ENCODE results near the gene RCOR1.

RCOR1 gene

DNA sequence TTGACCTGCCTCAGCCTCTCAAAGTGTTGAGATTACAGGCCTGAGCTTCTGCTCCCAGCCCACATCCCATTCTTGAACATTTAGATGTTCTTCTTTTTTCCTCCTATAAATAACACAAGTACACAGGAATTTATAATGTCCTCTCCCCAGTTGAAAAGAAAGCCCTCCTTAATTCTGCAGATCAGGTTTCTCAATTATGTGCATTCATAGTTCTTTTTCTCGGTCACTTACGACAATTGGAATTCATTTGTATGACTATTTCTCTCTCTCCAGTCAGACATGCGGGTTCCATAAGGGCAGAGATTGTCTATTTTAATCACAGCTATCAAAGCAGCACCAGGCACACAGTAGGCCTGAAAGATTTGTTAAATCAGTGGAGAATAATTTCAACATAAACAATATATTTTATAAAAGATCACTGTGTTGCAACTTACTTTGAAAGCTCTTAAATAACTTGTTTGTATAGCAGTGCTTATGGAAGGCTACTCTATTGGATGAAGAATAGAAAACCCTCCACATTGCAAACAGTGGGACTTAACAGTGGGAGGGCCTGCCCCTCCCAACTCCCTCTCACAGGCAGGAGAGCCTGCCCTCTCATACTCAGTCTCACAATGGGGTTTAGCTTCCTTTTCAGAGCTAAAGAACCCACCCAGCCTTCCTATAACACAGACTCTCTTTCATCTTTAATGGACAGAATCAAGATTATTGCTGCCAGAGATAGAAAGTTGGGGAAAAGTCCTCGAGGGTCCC is 100.7 kb downstream of the RCOR1 start:
- Histone ChIP-seq H2BK12ac (ENCODE audit: low read length) (no peak overlapping the region), H3K9ac (ENCODE audit: low read depth, low read length, poor library complexity) (no peak overlapping the region), H3K36me3 (replicated peaks in 1 of 2; ENCODE audit: control insufficient read depth in 2 of 2, insufficient read depth in 2 of 2, low read length in 2 of 2) (no peaks in the 10 kb centered on the region), H3K27me3 (ENCODE audit: control insufficient read depth in 3 of 3, insufficient read depth in 3 of 3, low read depth in 1 of 3, low read length in 3 of 3) (no peaks in the 10 kb centered on the region), H3K79me1 (ENCODE audit: low read depth, low read length) (peaks cover 6% of the 10 kb centered on the region), H4K8ac (ENCODE audit: low read depth, low read length) (no peak overlapping the region), H3K4ac (ENCODE audit: low read length) (no peak overlapping the region), H3K14ac (ENCODE audit: low read length) (no peak overlapping the region), H3K4me1 (ENCODE audit: control insufficient read depth in 2 of 2, insufficient read depth in 1 of 2, low read depth in 1 of 2, low read length in 2 of 2) (peaks cover 8 to 15% of the 10 kb centered on the region in 2 donors), H3K27ac (replicated peaks; ENCODE audit: low read length) (peak overlapping the region; percentile 34), H2BK5ac (ENCODE audit: low read length) (no peak overlapping the region), H2BK15ac (ENCODE audit: low read length) (no peak overlapping the region), H4K91ac (ENCODE audit: low read depth, low read length, poor library complexity) (no peak overlapping the region), H3K9me3 (replicated peaks in 1 of 2; ENCODE audit: control insufficient read depth in 2 of 2, insufficient read depth in 1 of 2, low read depth in 1 of 2, low read length in 2 of 2) (no peaks in the 10 kb centered on the region), H3K23ac (ENCODE audit: low read depth, low read length, poor library complexity) (no peak overlapping the region), H2AK5ac (ENCODE audit: low read depth, low read length) (no peak overlapping the region), H3K4me3 (ENCODE audit: low read length in 2 of 2) (no peak overlapping the region), H2BK120ac (ENCODE audit: low read depth, low read length) (no peak overlapping the region), H3K18ac (ENCODE audit: low read length) (no peak overlapping the region), H3K4me2 (ENCODE audit: insufficient read depth, low read length, poor library complexity, severe bottlenecking) (no peak overlapping the region), H2AFZ (ENCODE audit: low read length) (no peak overlapping the region)
- DNase-seq (ENCODE audit: low spot score) = peak; percentile 36
- no CpG with 5 or more reads among the region's 4 CpGs for WGBS, 2 donors (ENCODE audit: extremely low coverage in 2 of 2, insufficient read length in 2 of 2, insufficient replicate concordance in 1 of 2)

DNA sequence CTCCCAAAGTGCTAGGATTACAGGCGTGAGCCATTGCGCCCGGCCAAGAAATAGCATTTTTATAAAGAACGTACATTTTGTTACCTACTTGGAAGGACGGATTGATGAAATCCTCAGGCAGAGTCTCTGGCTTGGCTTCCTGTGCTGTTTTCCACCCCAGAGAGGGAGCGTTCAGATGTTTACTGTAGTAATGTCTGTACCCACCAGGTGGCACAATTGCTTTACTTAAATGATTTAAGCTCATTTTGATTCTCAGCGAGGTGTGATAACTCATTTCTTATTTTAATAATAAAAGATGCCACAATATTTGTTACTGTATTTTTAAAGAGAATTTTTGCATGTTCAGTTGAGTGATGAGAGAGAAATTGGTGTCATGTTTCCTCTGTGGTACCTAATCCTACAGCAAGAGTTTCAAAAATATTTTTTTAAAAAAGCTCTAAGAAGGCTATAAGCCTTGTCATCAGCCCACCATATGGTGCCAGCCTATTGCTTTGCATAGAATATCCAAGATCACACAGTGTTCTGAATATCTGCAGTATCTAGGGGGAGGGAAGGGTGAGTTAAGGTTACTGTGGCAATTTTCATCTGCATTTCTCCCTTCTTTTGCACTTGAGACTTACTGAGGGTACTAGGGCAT is 102.2 kb downstream of the RCOR1 start:
- Histone ChIP-seq H3K14ac (ENCODE audit: low read length) (no peak overlapping the region), H3K9me3 (replicated peaks in 1 of 2; ENCODE audit: control insufficient read depth in 2 of 2, insufficient read depth in 1 of 2, low read depth in 1 of 2, low read length in 2 of 2) (no peaks in the 10 kb centered on the region), H2BK12ac (ENCODE audit: low read length) (no peak overlapping the region), H3K4me2 (ENCODE audit: insufficient read depth, low read length, poor library complexity, severe bottlenecking) (no peak overlapping the region), H4K91ac (ENCODE audit: low read depth, low read length, poor library complexity) (no peak overlapping the region), H3K4me3 (ENCODE audit: low read length in 2 of 2) (no peak overlapping the region), H2BK15ac (ENCODE audit: low read length) (no peak overlapping the region), H3K23ac (ENCODE audit: low read depth, low read length, poor library complexity) (no peak overlapping the region), H3K4ac (ENCODE audit: low read length) (no peak overlapping the region), H2BK120ac (ENCODE audit: low read depth, low read length) (no peak overlapping the region), H3K9ac (ENCODE audit: low read depth, low read length, poor library complexity) (no peak overlapping the region), H3K36me3 (replicated peaks in 1 of 2; ENCODE audit: control insufficient read depth in 2 of 2, insufficient read depth in 2 of 2, low read length in 2 of 2) (no peaks in the 10 kb centered on the region), H2AK5ac (ENCODE audit: low read depth, low read length) (no peak overlapping the region), H2AFZ (ENCODE audit: low read length) (no peak overlapping the region), H3K18ac (ENCODE audit: low read length) (no peak overlapping the region), H3K4me1 (ENCODE audit: control insufficient read depth in 2 of 2, insufficient read depth in 1 of 2, low read depth in 1 of 2, low read length in 2 of 2) (peaks cover 8 to 15% of the 10 kb centered on the region in 2 donors), H4K8ac (ENCODE audit: low read depth, low read length) (no peak overlapping the region), H3K27me3 (ENCODE audit: control insufficient read depth in 3 of 3, insufficient read depth in 3 of 3, low read depth in 1 of 3, low read length in 3 of 3) (no peaks in the 10 kb centered on the region), H3K27ac (replicated peaks; ENCODE audit: low read length) (no peak overlapping the region), H3K79me1 (ENCODE audit: low read depth, low read length) (peaks cover 3% of the 10 kb centered on the region), H2BK5ac (ENCODE audit: low read length) (no peak overlapping the region)
- no CpG with 5 or more reads among the region's 7 CpGs for WGBS, 2 donors (ENCODE audit: extremely low coverage in 2 of 2, insufficient read length in 2 of 2, insufficient replicate concordance in 1 of 2)
- peak; percentile 75 for DNase-seq (ENCODE audit: low spot score)

DNA sequence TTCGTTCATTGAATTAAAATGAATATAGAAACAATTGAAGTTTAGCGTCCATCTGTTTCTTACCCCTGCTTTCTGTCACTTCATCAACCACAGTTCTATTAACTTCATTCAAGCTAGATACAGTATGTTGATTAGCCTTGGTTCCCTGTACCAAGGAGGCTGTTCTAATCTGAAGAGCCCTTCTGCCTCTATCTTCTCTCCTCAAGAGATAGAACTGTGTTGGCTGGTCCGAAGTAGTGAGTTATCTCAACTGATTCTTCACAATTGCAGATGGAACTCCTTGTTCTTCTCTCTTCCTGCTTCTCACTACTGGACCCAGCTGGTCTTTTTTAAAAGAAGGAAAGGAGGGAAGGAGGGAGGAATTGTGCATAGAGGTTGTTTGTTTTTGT is 102.7 kb downstream of the RCOR1 start:
- no peak overlapping the region for H3K4me3 ChIP-seq (ENCODE audit: low read length in 2 of 2)
- H3K4me1 ChIP-seq (ENCODE audit: control insufficient read depth in 2 of 2, insufficient read depth in 1 of 2, low read depth in 1 of 2, low read length in 2 of 2) = peaks cover 8 to 15% of the 10 kb centered on the region in 2 donors
- H2BK12ac ChIP-seq (ENCODE audit: low read length) = no peak overlapping the region
- H2BK15ac ChIP-seq (ENCODE audit: low read length) = no peak overlapping the region
- H2BK5ac ChIP-seq (ENCODE audit: low read length) = no peak overlapping the region
- no peak overlapping the region for H3K18ac ChIP-seq (ENCODE audit: low read length)
- DNase-seq (ENCODE audit: low spot score) = no peak
- no peak overlapping the region for H3K14ac ChIP-seq (ENCODE audit: low read length)
- no peak overlapping the region for H4K91ac ChIP-seq (ENCODE audit: low read depth, low read length, poor library complexity)
- H4K8ac ChIP-seq (ENCODE audit: low read depth, low read length) = no peak overlapping the region
- H2AFZ ChIP-seq (ENCODE audit: low read length) = no peak overlapping the region
- no peaks in the 10 kb centered on the region for H3K9me3 ChIP-seq (replicated peaks in 1 of 2; ENCODE audit: control insufficient read depth in 2 of 2, insufficient read depth in 1 of 2, low read depth in 1 of 2, low read length in 2 of 2)
- H3K27ac ChIP-seq (replicated peaks; ENCODE audit: low read length) = no peak overlapping the region
- H3K27me3 ChIP-seq (ENCODE audit: control insufficient read depth in 3 of 3, insufficient read depth in 3 of 3, low read depth in 1 of 3, low read length in 3 of 3) = no peaks in the 10 kb centered on the region
- no CpG with 5 or more reads among the region's 3 CpGs for WGBS, 2 donors (ENCODE audit: extremely low coverage in 2 of 2, insufficient read length in 2 of 2, insufficient replicate concordance in 1 of 2)
- H2AK5ac ChIP-seq (ENCODE audit: low read depth, low read length) = no peak overlapping the region
- H3K23ac ChIP-seq (ENCODE audit: low read depth, low read length, poor library complexity) = no peak overlapping the region
- H2BK120ac ChIP-seq (ENCODE audit: low read depth, low read length) = no peak overlapping the region
- no peak overlapping the region for H3K4me2 ChIP-seq (ENCODE audit: insufficient read depth, low read length, poor library complexity, severe bottlenecking)
- H3K79me1 ChIP-seq (ENCODE audit: low read depth, low read length) = peaks cover 3% of the 10 kb centered on the region
- no peaks in the 10 kb centered on the region for H3K36me3 ChIP-seq (replicated peaks in 1 of 2; ENCODE audit: control insufficient read depth in 2 of 2, insufficient read depth in 2 of 2, low read length in 2 of 2)
- H3K9ac ChIP-seq (ENCODE audit: low read depth, low read length, poor library complexity) = no peak overlapping the region
- no peak overlapping the region for H3K4ac ChIP-seq (ENCODE audit: low read length)

DNA sequence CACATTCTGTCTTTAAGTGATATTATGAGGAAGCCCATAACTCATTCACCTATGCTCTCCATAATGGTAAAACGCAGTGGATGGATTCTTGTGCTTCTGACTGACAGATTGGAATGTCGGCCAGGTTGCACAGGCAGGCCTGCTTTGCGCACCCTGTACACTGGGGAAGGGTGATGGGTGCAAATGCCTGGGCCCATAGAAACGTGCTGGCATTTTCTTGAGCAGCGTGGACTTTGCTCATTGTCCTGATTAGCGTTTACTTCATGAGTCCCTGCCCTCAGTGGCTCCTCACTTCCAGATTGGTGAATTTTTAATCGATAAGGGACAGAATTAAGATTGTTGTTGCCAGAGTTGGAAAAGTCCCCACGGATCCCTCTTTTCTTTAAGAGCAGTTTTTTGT is 103.9 kb downstream of the RCOR1 start:
- DNase-seq (ENCODE audit: low spot score) = no peak
- H2BK120ac ChIP-seq (ENCODE audit: low read depth, low read length) = no peak overlapping the region
- H4K91ac ChIP-seq (ENCODE audit: low read depth, low read length, poor library complexity) = no peak overlapping the region
- H3K9me3 ChIP-seq (replicated peaks in 1 of 2; ENCODE audit: control insufficient read depth in 2 of 2, insufficient read depth in 1 of 2, low read depth in 1 of 2, low read length in 2 of 2) = no peaks in the 10 kb centered on the region
- H2BK12ac ChIP-seq (ENCODE audit: low read length) = no peak overlapping the region
- no peak overlapping the region for H3K23ac ChIP-seq (ENCODE audit: low read depth, low read length, poor library complexity)
- H2BK5ac ChIP-seq (ENCODE audit: low read length) = no peak overlapping the region
- H2AK5ac ChIP-seq (ENCODE audit: low read depth, low read length) = no peak overlapping the region
- no CpG with 5 or more reads among the region's 8 CpGs for WGBS, 2 donors (ENCODE audit: extremely low coverage in 2 of 2, insufficient read length in 2 of 2, insufficient replicate concordance in 1 of 2)
- no peak overlapping the region for H3K14ac ChIP-seq (ENCODE audit: low read length)
- H3K9ac ChIP-seq (ENCODE audit: low read depth, low read length, poor library complexity) = no peak overlapping the region
- peaks cover 8 to 15% of the 10 kb centered on the region in 2 donors for H3K4me1 ChIP-seq (ENCODE audit: control insufficient read depth in 2 of 2, insufficient read depth in 1 of 2, low read depth in 1 of 2, low read length in 2 of 2)
- peaks cover 3% of the 10 kb centered on the region for H3K79me1 ChIP-seq (ENCODE audit: low read depth, low read length)
- no peak overlapping the region for H2AFZ ChIP-seq (ENCODE audit: low read length)
- H3K36me3 ChIP-seq (replicated peaks in 1 of 2; ENCODE audit: control insufficient read depth in 2 of 2, insufficient read depth in 2 of 2, low read length in 2 of 2) = peaks cover 2 to 3% of the 10 kb centered on the region in 2 donors
- H3K18ac ChIP-seq (ENCODE audit: low read length) = no peak overlapping the region
- no peaks in the 10 kb centered on the region for H3K27me3 ChIP-seq (ENCODE audit: control insufficient read depth in 3 of 3, insufficient read depth in 3 of 3, low read depth in 1 of 3, low read length in 3 of 3)
- H3K27ac ChIP-seq (replicated peaks; ENCODE audit: low read length) = no peak overlapping the region
- no peak overlapping the region for H2BK15ac ChIP-seq (ENCODE audit: low read length)
- H3K4me3 ChIP-seq (ENCODE audit: low read length in 2 of 2) = no peak overlapping the region
- no peak overlapping the region for H3K4me2 ChIP-seq (ENCODE audit: insufficient read depth, low read length, poor library complexity, severe bottlenecking)
- no peak overlapping the region for H3K4ac ChIP-seq (ENCODE audit: low read length)
- no peak overlapping the region for H4K8ac ChIP-seq (ENCODE audit: low read depth, low read length)

Measured in neuronal stem cell (in vitro differentiated cells).